Myocyte (in vitro differentiated cells): ENCODE results near the gene METTL27. TPM values are rescaled to one million over a fixed set of nuclear protein-coding genes. Genes with fewer than 3 reads are reported as not detected.
"Not testable (repeated sequence)": the region's sequence is repeated elsewhere in the genome, so short reads cannot be mapped to it uniquely, and the experiment has no call there.

Source experiments
- DNase-seq: peaks from one replicate; pipeline ENCODE4 v3.0.0-alpha.2; 2012; ENCODE audit warnings: low read depth
- total RNA-seq: library from RNA; depleted of rRNA; stranded (reverse); fragments of >200 nt; gene quantifications from 2 replicates; pipeline ENCODE4 v1.2.3, GENCODE V29; 2014

METTL27 gene
- total RNA-seq, 1 donor from 2014 or later = 1.3 TPM

DNA sequence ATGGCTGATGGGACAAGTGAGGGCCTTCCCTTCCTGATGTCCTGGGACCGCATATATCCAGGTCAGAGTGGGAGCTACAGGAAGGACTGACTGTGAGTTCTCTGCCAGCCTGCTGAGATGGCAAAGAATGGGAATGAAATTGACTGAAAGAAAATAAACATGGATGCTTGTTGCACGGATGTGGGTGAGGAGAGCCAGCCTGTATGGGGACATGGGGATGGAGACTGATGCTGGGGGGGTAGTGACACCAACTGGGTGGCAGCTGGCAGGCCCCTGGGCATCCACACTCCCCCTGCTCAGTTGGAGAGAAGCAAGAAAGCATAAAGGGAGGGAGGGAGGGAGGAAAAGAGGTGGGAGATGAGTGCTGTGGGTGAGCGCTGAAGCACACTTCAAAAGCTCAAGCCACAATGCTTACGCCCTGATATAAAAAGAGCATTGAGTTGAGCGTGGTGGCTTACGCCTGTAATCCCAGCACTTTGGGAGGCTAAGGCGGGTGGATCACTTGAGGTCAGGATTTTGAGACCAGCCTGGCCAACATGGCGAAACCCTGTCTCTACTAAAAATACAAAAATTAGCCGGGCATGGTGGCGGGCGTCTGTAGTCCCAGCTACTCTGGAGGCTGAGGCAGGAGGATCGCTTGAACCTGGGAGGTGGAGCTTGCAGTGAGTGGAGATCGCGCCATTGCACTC is 20.6 kb downstream of the METTL27 start:
- DNase-seq = not testable (repeated sequence)

DNA sequence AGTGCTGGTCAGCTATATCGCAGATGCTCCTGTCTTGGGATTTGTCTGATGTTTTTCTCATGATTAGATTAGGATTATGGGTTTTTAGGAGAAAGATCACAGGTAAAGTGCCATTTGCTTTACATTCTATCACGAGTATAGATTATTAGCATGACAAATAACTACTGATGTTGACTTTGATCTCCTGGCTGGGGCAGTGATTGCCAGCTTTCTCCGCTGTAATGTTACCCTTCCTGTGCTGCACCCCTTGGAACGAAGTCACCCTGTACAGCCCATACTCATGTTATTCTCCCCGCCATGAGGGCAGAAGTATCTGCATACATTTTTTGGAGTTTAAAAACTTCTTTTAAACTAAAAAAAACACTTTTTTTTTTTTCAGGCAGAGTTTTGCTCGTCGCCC is 22.3 kb downstream of the METTL27 start:
- no peak for DNase-seq

DNA sequence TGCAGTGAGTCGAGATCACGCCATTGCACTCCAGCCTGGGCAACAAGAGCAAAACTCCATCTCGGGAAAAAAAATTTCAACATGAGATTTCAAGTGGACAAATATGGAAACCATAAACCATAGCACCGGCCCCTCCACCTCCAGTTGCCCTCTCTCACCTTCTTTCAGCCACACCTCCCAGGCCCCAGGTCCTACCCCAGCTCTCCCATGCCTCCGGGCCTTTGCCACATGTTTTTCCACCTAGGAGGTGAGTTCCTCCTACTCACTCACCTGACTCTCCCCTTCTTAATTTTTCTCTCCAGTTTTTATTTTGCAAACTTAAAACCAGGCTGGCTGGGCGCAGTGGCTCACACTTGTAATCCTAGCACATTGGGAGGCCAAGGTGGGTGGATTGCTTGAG is 25.2 kb downstream of the METTL27 start:
- DNase-seq = no peak

DNA sequence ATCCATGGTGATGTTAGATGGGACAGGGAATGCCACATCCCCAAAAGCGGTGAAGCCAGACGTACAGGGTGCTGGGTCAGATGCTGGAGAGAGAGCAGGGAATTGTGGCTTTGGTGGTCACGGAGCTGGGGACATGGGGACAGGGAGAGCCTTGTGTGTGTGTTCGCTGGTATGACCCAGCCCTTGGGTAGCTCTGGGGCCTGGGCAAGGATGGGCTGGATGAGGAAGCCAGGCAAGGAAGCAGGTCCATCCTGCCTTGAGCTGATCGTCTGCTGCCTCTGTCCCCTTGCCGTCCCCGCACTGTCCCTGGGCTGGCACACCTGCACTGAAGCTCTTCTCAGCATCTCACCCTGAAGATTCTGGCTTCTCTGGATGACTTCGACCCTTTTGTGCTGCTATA is 26.9 kb downstream of the METTL27 start:
- no peak for DNase-seq

DNA sequence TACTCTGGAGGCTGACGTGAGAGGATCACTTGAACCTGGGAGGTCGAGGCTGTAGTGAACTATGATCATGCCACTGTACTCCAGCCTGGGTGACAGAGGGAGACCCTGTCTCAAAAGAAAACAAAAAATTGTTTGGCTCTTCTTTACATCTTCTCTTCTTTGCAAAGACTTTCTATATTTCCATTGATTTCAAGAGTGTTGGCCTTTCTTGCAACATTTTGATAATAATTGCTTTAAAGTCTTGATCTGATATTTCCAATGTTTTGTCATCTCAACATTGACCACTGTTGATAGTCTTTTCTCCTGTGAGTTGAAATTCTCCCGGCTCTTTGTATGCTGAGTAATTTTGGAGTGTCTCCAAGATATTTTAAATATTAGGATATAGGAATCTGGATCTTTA is 29.3 kb downstream of the METTL27 start:
- no peak for DNase-seq

DNA sequence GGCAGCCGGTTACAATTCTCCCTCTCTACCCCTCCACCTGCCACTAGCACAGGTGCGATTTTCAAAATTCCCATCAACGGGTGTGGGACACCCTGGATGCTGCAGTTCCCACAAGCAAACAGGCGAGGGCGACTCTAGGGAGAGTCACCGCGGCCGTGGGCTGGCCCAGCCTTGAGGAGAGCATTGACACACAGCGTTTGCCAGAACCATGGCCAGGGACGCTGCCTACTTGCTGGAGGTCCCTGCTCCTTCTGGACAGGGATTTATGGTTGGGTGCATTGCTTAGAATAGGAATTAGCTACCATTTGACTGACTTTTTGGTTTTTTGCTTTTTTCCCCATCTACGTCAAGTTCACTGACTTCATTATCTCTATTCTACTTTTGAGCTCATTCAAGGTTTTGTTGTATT is 30.6 kb downstream of the METTL27 start:
- peak; percentile 60 for DNase-seq

DNA sequence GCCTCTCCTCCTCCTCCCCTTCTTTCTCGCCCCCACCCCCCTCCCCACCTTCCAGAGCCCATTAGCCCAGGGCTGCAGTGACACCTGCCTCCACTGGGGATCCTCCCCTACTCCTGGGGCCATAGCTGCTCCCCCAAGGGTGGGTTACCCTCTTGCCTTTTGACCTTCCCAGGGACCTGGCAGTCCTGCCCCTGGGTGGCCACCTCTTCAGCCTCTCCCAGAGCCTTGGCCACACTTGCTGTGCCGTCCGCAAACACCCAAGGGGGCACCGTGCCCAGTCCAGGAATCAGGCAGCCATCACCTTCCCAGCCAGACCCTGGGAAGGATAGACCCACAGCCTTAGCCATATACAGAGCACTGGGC is 31.3 kb downstream of the METTL27 start:
- no peak for DNase-seq

DNA sequence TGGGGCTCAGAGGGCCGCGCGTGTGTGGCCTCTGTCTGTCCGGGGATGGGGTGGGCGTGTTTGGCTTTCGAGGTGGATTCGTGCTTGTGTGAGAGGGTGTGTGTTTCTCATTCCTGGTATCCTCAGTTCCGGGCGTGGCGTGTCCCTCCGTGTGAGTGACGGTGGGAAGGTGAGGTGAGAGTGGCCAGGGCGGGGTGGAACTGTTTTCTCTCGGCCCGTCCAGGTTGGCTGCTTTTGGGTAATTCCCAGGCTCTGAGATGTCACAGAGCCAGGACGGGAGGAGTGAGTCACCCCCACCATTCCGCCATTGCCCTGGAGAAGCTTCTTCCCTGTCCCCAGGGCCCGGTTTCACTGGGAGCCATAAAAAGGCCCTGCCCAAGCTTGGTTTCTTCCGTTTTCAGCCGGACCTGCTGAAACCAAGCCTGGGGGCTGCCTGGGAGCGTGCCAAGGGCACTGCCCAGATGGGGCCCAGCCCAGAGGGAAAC is 32.8 kb downstream of the METTL27 start:
- DNase-seq = no peak

DNA sequence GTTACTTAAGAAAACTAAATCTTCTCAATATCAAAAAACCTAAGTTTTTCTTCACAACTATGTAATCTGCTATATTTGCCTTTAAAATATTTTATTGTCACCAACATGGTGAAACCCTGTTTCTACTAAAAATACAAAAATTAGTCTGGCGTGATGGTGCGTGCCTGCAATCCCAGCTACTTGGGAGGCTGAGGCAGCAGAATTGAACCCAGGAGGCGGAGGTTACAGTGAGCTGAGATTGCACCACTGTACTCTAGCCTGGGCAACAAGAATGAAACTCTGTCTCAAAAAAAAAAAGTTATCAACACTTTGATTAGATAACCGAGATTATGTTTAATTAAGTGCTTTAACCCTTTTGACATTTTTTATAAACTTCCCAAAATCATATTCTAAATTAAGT is 39.9 kb downstream of the METTL27 start:
- no peak for DNase-seq

DNA sequence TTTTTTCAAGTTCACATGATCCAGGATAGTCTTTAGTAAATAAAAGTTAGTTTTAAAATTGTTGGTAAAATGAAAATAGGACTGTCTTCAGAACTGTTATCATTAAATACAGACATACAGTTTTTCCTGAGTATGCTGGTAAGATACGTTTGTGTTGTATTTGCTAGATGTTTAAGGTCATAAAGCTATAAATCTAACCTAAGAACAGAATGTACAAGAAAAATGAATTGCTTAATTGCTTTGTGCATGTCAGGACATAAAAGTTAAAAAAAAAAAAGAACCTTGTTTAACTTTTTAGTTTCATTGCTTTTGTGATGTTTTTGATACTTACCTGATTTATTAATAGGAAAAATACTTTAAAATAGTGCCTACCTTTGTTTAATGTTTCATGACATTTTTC is 40.7 kb downstream of the METTL27 start:
- no peak for DNase-seq

DNA sequence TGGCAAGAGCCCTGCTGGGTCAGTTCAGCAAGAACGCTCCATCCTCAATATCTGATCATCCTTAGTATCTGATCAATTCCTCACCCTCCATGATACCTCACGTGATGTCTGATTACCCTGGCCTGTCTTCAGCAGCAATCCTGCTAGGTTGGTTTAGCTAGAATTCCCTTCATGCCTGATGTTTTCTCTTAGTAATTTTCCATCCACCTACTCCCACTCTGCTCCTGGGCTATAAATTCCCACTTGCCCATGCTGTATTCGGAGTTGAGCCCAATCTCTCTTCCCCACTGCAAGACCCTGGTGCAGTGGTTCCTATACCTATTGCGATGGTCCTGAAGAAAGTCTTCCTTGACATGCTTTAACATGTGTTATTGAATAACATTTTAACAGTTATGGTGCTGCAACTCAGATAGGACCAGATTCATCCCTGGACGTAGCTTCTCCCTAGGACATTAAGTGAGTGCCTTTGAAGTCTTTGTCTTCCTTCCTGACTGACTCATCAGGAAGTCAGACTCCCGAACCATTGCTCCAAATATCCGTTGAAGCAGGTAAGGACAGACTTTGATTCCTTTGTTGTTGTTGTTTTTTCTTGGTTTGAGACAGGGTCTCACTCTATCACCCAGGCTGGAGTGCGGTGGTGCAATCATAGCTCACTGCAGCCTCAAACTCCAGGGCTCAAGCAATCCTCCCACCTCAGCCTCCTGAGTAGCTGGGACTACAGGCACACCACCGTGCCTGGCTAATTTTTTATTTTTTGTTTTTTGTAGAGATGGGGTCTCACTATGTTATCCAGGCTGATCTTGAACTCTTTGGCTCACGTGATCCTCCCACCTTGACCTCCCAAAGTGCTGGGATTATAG is 42.8 kb downstream of the METTL27 start:
- no peak for DNase-seq

DNA sequence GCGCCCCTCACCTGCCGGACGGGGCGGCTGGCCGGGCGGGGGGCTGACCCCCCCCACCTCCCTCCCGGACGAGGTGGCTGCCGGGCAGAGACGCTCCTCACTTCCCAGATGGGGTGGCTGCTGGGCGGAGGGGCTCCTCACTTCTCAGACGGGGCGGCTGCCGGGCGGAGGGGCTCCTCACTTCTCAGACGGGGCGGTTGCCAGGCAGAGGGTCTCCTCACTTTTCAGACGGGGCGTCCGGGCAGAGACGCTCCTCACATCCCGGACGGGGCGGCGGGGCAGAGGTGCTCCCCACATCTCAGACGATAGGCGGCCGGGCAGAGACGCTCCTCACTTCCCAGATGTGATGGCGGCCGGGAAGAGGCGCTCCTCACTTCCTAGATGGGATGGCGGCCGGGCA is 45.1 kb downstream of the METTL27 start:
- not testable (repeated sequence) for DNase-seq

DNA sequence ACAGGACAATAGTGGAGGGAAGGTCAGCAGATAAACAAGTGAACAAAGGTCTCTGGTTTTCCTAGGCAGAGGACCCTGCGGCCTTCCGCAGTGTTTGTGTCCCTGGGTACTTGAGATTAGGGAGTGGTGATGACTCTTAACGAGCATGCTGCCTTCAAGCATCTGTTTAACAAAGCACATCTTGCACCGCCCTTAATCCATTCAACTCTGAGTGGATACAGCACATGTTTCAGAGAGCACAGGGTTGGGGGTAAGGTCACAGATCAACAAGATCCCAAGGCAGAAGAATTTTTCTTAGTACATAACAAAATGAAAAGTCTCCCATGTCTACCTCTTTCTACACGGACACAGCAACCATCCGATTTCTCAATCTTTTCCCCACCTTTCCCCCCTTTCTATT is 45.7 kb downstream of the METTL27 start:
- not testable (repeated sequence) for DNase-seq

DNA sequence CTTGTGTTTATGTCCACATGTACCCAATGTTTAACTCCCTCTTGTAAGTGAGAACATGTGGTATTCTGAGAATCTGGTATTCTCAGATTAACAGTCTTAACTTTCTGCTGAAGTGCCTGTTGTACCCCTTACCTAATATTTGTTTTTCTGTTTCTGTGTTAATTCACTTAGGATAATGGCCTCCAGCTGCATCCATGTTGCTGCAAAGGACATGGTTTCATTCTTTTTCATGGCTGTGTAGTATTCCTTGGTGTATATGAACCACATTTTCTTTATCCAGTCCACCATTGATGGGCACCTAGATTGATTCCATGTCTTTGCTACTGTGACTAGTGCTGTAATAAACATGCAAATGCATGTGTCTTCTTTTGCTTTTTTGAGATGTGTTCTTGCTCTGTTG is 47.1 kb downstream of the METTL27 start:
- DNase-seq = not testable (repeated sequence)

DNA sequence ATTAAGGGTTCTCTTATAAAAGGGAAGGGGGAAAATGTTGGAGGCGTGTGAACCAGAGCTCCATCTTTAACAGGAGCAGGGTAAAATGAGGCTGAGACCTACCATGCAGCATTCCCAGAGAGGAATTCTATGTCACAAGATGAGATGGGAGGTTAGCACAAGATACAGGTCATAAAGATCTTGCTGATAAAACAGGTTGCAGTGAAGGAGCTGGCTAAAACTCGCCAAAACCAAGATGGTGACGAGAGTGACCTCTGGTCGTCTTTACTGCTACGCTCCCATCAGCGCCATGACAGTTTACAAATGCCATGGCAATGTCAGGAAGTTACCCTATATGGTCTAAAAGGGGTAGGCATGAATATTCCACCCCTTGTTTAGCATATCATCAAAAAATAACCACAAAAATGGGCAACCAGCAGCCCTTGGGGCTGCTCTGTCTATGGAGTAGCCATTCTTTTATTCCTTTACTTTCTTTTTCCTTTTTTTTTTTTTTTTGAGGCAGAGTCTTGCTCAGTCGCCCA is 51.1 kb downstream of the METTL27 start:
- DNase-seq = not testable (repeated sequence)

DNA sequence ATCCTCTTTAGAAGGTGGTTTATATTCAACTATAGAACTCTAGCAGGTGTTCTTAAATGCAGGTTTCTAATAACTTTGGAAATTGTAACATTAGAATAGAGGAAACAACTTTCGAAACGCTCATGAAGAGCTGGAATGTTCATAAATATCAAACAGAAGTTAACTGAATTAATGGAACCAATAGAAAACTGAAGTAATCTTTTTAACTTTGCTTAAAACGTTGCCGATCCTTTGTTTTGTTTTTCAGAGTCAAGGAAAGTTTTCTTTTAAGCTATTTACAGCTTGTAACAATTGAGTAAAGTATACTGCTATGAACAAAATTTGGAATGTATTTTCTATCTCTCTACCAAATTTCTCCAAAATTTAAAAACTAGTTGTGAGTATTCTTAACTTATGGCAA is 53.3 kb downstream of the METTL27 start:
- no peak for DNase-seq

DNA sequence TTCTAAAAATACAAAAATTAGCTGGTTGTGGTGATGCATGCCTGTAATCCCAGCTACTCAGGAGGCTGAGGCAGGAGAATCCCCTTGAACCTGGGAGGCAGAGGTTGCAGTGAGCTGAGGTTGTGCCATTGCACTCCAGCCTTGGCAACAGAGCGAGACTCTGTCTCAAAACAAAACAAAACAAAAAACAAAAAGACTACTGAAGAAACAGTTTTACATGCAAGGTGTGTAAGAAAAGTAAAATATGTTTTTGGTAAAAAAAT is 54.6 kb downstream of the METTL27 start:
- DNase-seq = not testable (repeated sequence)

DNA sequence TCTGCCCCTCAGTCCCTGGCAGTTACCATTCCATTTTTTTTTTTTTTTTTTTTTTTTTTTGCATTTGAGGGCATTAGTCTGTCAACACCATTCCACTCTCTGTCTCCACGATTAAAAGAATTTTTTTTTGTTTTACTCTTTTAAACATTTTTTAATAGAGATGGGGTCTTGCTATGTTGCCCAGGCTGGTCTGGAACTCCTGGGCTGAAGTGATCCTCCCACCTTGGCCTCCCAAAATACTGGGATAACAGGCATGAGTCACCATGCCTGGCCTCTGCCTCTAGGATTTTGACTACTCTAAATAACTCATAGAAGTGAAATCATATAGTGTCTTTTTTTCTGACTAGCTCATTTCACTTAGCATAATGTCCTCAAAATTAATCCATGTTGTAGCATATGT is 55.7 kb downstream of the METTL27 start:
- no peak for DNase-seq
